B cell (primary cell): ENCODE measurements around the gene TCF7L2.

Experiments
- EZH2 ChIP-seq: IDR thresholded peaks from 2 replicates; pipeline ENCODE4 v1.6.1; 2012; ENCODE audit warnings: borderline replicate concordance, low read depth, mild to moderate bottlenecking, moderate library complexity, low read length; ENCODE audit not compliant: insufficient read depth, poor library complexity, severe bottlenecking
- TF ChIP-seq, protein P1 (sequence below): fragments of 200-600 bp; IDR thresholded peaks from one replicate; pipeline ENCODE4 v1.8.0; 2022; ENCODE audit warnings: antibody characterized with exemption, mild to moderate bottlenecking

DNA sequence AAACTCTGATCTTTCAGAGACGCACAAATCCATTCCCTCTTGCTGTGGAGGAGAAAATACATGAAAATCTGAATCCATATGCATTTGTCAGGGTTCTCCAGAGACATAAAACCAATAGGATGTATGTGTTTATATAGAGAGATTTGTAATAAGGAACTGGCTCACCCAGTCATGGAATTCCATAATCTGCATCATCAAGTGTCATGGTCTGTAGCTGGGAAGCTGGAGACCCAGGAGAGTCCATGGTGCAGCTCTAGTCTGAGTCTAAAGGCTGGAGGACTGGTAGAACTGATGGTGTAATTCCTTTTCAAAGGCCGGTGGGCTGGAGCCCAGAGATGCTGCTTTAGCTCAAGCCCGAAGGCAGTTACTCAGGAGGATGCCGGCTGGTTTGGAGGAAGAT lies 134.0 kb downstream of the TCF7L2 start:
- TF ChIP-seq, protein P1, sequence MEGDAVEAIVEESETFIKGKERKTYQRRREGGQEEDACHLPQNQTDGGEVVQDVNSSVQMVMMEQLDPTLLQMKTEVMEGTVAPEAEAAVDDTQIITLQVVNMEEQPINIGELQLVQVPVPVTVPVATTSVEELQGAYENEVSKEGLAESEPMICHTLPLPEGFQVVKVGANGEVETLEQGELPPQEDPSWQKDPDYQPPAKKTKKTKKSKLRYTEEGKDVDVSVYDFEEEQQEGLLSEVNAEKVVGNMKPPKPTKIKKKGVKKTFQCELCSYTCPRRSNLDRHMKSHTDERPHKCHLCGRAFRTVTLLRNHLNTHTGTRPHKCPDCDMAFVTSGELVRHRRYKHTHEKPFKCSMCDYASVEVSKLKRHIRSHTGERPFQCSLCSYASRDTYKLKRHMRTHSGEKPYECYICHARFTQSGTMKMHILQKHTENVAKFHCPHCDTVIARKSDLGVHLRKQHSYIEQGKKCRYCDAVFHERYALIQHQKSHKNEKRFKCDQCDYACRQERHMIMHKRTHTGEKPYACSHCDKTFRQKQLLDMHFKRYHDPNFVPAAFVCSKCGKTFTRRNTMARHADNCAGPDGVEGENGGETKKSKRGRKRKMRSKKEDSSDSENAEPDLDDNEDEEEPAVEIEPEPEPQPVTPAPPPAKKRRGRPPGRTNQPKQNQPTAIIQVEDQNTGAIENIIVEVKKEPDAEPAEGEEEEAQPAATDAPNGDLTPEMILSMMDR: no peak
- TF ChIP-seq EZH2: no peak
